Adrenal gland (tissue), 5 donors: ENCODE data around the gene HEPHL1.

ENCODE experiments used
- POLR2A ChIP-seq, 2 donors: fragments of 450-650 bp; IDR thresholded peaks; one replicate each; pipeline ENCODE4 v1.6.1; 2017; ENCODE audit warnings: antibody characterized with exemption in 2 of 2, mild to moderate bottlenecking in 2 of 2, moderate library complexity in 1 of 2
- TF ChIP-seq, protein P1 (sequence below), 6 experiments: fragments of 450-650 bp in 4 of 6; fragments of 200-600 bp in 2 of 6; sonication (generic) in 1 of 6; IDR thresholded peaks; 1 replicate in 5 of 6; 2 replicates in 1 of 6; pipeline versions ENCODE4 v1.5.1 to v1.8.0; 2016 to 2021; ENCODE audit warnings: antibody characterized with exemption in 6 of 6, mild to moderate bottlenecking in 2 of 6, moderate library complexity in 1 of 6
- donor health status: DM: no; HTN: no; CAD: no.

DNA sequence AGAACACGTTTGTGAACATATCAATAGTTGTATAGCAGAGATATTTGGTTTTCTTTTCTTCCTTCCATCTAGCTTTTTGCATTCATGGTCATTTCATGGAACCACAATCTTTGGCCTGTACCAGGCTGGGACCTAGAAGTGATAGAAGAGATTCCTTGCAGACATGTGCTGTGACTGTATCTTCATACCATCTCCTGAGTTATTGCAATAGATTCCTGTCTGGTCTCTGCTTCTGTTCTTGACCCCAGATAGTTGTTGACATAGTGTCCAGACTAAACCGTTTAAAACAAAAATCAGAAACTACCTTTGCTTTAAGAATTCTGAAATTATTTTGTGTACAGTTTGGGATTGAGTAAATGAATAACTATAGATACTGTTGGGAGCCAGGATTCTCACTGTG, 124.3 kb downstream of the HEPHL1 start:
- TF ChIP-seq, protein P1, sequence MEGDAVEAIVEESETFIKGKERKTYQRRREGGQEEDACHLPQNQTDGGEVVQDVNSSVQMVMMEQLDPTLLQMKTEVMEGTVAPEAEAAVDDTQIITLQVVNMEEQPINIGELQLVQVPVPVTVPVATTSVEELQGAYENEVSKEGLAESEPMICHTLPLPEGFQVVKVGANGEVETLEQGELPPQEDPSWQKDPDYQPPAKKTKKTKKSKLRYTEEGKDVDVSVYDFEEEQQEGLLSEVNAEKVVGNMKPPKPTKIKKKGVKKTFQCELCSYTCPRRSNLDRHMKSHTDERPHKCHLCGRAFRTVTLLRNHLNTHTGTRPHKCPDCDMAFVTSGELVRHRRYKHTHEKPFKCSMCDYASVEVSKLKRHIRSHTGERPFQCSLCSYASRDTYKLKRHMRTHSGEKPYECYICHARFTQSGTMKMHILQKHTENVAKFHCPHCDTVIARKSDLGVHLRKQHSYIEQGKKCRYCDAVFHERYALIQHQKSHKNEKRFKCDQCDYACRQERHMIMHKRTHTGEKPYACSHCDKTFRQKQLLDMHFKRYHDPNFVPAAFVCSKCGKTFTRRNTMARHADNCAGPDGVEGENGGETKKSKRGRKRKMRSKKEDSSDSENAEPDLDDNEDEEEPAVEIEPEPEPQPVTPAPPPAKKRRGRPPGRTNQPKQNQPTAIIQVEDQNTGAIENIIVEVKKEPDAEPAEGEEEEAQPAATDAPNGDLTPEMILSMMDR (IDR thresholded peaks at IDR 0.05) = no peak
- no peak for TF ChIP-seq POLR2A (IDR thresholded peaks at IDR 0.05)
